ENCODE results near the gene HIGD1A.

HIGD1A gene

DNA sequence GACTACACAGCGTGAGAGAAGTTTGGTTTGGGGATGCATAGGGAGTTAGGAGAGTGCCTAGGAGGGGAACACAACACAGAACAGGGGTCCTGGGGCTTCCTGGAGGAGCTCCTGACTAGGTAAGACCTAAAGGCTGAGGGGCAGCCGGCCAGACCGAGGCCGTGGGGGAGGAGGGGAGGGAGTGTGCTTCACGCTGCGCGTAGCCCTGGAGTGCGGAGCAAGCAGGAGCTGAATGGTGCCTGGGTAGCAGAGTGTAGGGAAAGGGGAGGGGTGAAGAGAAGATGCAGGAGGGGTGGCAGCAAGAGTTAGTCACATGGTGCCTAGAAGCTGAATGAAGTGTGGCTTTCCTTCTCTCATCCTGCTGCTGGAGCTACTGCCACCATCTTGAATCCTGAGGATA lies 69.3 kb downstream of the HIGD1A start:
- DNase-seq (ENCODE audit: low read depth in 3 of 3): no peak

GRCh38 chr3:42734263-42734860 lies 69.9 kb downstream of the HIGD1A start:
- DNase-seq (ENCODE audit: low read depth in 3 of 3): no peak

- no peak for DNase-seq (ENCODE audit: low read depth in 3 of 3)
Observed at GRCh38 chr3:42733501-42734262, 70.6 kb downstream of the HIGD1A start.

Measured in stimulated activated CD4-positive, alpha-beta T cell treated with anti-CD3 and anti-CD28 coated beads, TNF-alpha, amount 100 ng/mL, for 4 hours (primary cell).